Midbrain (tissue), 1 donor: Measurements from ENCODE around the gene SLC23A1.
A peak's percentile ranks its signal among the peaks of the same experiment; 100 is the strongest.

Source experiments
- DNase-seq: peaks from one replicate; lab custom pipeline; 2025; lab: John Stamatoyannopoulos, UW

Gene SLC23A1

GRCh38 chr5:139407517-139407916, 24.4 kb upstream of the SLC23A1 start:
- DNase-seq = no peak

GRCh38 chr5:139406963-139407362, 23.9 kb upstream of the SLC23A1 start:
- DNase-seq = no peak

GRCh38 chr5:139404484-139404840, 21.4 kb upstream of the SLC23A1 start:
- DNase-seq = no peak

- DNase-seq = peak; percentile 98
Observed at GRCh38 chr5:139403787-139404483, 20.8 kb upstream of the SLC23A1 start, which contains the start of gene SPATA24. Gene SPATA24 (minus strand): TSS chr5:139404089. CDS start chr5:139404060, 29 bp downstream.

GRCh38 chr5:139403418-139403786, 20.3 kb upstream of the SLC23A1 start:
- DNase-seq = no peak

- DNase-seq = no peak
Observed at GRCh38 chr5:139402561-139403158, 19.6 kb upstream of the SLC23A1 start.

GRCh38 chr5:139401546-139401945, 18.4 kb upstream of the SLC23A1 start:
- DNase-seq = no peak

GRCh38 chr5:139399501-139400121, 16.5 kb upstream of the SLC23A1 start:
- no peak for DNase-seq

- DNase-seq = no peak
Observed at GRCh38 chr5:139397921-139398320, 14.8 kb upstream of the SLC23A1 start.

- DNase-seq = no peak
Observed at GRCh38 chr5:139396691-139397090, 13.6 kb upstream of the SLC23A1 start.

GRCh38 chr5:139395844-139396640, 12.9 kb upstream of the SLC23A1 start:
- no peak for DNase-seq

- DNase-seq = no peak
Observed at GRCh38 chr5:139394654-139395566, 11.8 kb upstream of the SLC23A1 start, which contains the start of gene PROB1. Gene PROB1 (minus strand): TSS chr5:139395104. CDS start chr5:139395081, 23 bp downstream.

- no peak for DNase-seq
Observed at GRCh38 chr5:139394123-139394653, 11.1 kb upstream of the SLC23A1 start.

GRCh38 chr5:139393497-139394122, 10.5 kb upstream of the SLC23A1 start:
- no peak for DNase-seq

- DNase-seq = no peak
Observed at GRCh38 chr5:139392678-139393496, 9.8 kb upstream of the SLC23A1 start.

GRCh38 chr5:139392324-139392677, 9.2 kb upstream of the SLC23A1 start:
- no peak for DNase-seq

GRCh38 chr5:139391570-139392323, 8.7 kb upstream of the SLC23A1 start:
- DNase-seq = no peak

- DNase-seq = no peak
Observed at GRCh38 chr5:139390639-139391569, 7.8 kb upstream of the SLC23A1 start.
